Heart left ventricle (tissue), 16 donors: ENCODE results near the gene TPST2. TPM values are rescaled to one million over a fixed set of nuclear protein-coding genes. Genes with fewer than 3 reads are reported as not detected.

Experiments
- ATAC-seq, 4 donors: fragments of 200-7000 bp; cut with Tn5 transposase; one replicate each; pipeline ENCODE4 v1.9.1; 2020 to 2022; ENCODE audit warnings: moderate library complexity in 4 of 4, mild to moderate bottlenecking in 3 of 4, moderate number of reproducible peaks in 1 of 4
- DNase-seq, 5 donors: peaks; one replicate each; pipeline ENCODE4 v3.0.0-alpha.2; 2020
- H3K27ac ChIP-seq, 12 donors: fragments of 200-600 bp; sonication (generic) in 4 of 12; one replicate each; pipeline versions ENCODE4 v1.5.0 to v1.8.0; 2016 to 2022; ENCODE audit warnings: mild to moderate bottlenecking in 2 of 12
- H3K27me3 ChIP-seq, 9 donors: fragments of 200-600 bp; sonication (generic) in 2 of 9; one replicate each; pipeline versions ENCODE4 v1.5.1 to v1.8.0; 2016 to 2022; ENCODE audit warnings: mild to moderate bottlenecking in 3 of 9
- H3K36me3 ChIP-seq, 9 donors: fragments of 200-600 bp; sonication (generic) in 2 of 9; one replicate each; pipeline versions ENCODE4 v1.5.0 to v1.8.0; 2018 to 2022; ENCODE audit warnings: mild to moderate bottlenecking in 2 of 9
- H3K4me1 ChIP-seq, 12 donors: fragments of 200-600 bp; sonication (generic) in 4 of 12; one replicate each; pipeline versions ENCODE4 v1.5.0 to v1.8.0; 2016 to 2022; ENCODE audit warnings: mild to moderate bottlenecking in 3 of 12
- H3K4me3 ChIP-seq, 12 donors: fragments of 200-600 bp; sonication (generic) in 4 of 12; one replicate each; pipeline versions ENCODE4 v1.5.0 to v1.8.0; 2017 to 2022; ENCODE audit warnings: mild to moderate bottlenecking in 9 of 12, moderate library complexity in 4 of 12
- H3K9me3 ChIP-seq, 12 donors: fragments of 200-600 bp; sonication (generic) in 4 of 12; one replicate each; pipeline versions ENCODE4 v1.5.0 to v1.8.0; 2016 to 2022; ENCODE audit warnings: mild to moderate bottlenecking in 1 of 12
- POLR2A ChIP-seq, 2 donors: fragments of 450-650 bp; IDR thresholded peaks; one replicate each; pipeline ENCODE4 v1.6.1; 2017; ENCODE audit warnings: antibody characterized with exemption in 2 of 2, mild to moderate bottlenecking in 2 of 2, moderate library complexity in 2 of 2
- WGBS, 4 donors: extraction: QIAGEN DNeasy Blood & Tissue Kit in 2 of 4; methylation state at CpG; one replicate each; pipeline versions ENCODE4 v1.1.5 to v1.1.7; 2013 to 2018; 5-methylcytosine and 5-hydroxymethylcytosine counted together
- intact Hi-C, 10 donors: fragments of 100-400 bp; cut with DNase I; formaldehyde crosslinking; loops; one replicate each; pipeline versions ENCODE4 v1.11.1 to v1.14.2; 2022
- polyA plus RNA-seq, 2 donors: library from polyadenylated mRNA; stranded (reverse); fragments of 200-250 nt; gene quantifications; one replicate each; pipeline ENCODE4 v1.2.3, GENCODE V29; 2013
- total RNA-seq, 9 donors: library from RNA; depleted of rRNA in 2 of 9; stranded (reverse); fragments of >200 nt in 2 of 9; fragmentation: NEBNext Ultra II Directional in 3 of 9; extraction: Animal tissue kit (Norgen Biotek cat#: 25700) in 3 of 9; gene quantifications; one replicate each; pipeline versions ENCODE4 v1.1.0 to v1.2.4, GENCODE V29; 2016 to 2023
- TF ChIP-seq, protein P1 (sequence below), 12 donors: fragments of 200-600 bp; sonication (generic) in 4 of 12; IDR thresholded peaks; one replicate each; pipeline versions ENCODE4 v1.5.0 to v1.8.0; 2018 to 2022; ENCODE audit warnings: antibody characterized with exemption in 12 of 12, mild to moderate bottlenecking in 5 of 12
- donor health status: ischemic (EF 13 %, LVEDD 7.1; RV severe dilation, severe dysfunction).
- donor health status: healthy with polysubstance abuse.
- donor health status: DM: no; HTN: yes; CAD: no.
- donor health status: DM: no; HTN: no; CAD: no.
- donor health status: ischemic (EF 25% LVEDD 6.9; RV normal size, moderate dysfunction).
- donor health status: ischemic (EF 25% LVEDD 5.7; RV mildly dilated, moderate dysfunction).
- donor health status: healthy.
- donor health status: DM: yes; HTN: yes; CAD: no.
- donor health status: ischemic (EF 35%, LVEDD 5.7; RV mildly dilated, moderate dysfunction).
- donor health status: nonischemic (EF 11% LVEDD 7.7; RV severe dilation, severe dysfunction).
- donor health status: DM: yes; HTN: yes; CAD: no.
- donor health status: PGD.
- donor health status: ischemic (EF 29% LVEDD 5.4; RV normal size, mild dysfunction).
- donor health status: nonischemic (EF 23%, LVEDD 6.1; RV moderate dilation, normal function).

TPST2 gene
- total and polyA plus RNA-seq, 11 donors: 12.1 to 103 (median 25.2) TPM

- Histone ChIP-seq H3K27ac (no peak overlapping the region), H3K4me1 (peaks cover 0 to 18% (median 0%) of the 10 kb centered on the region in 12 donors), H3K36me3 (no peaks in the 10 kb centered on the region), H3K9me3 (no peaks in the 10 kb centered on the region), H3K27me3 (peaks cover 0 to 12% (median 2%) of the 10 kb centered on the region in 9 donors), H3K4me3 (no peak overlapping the region)
- intact Hi-C loops: no loop called here
- ATAC-seq (no peak), DNase-seq (no peak)
- TF ChIP-seq POLR2A (IDR thresholded peaks at IDR 0.05): no peak
- TF ChIP-seq, protein P1, sequence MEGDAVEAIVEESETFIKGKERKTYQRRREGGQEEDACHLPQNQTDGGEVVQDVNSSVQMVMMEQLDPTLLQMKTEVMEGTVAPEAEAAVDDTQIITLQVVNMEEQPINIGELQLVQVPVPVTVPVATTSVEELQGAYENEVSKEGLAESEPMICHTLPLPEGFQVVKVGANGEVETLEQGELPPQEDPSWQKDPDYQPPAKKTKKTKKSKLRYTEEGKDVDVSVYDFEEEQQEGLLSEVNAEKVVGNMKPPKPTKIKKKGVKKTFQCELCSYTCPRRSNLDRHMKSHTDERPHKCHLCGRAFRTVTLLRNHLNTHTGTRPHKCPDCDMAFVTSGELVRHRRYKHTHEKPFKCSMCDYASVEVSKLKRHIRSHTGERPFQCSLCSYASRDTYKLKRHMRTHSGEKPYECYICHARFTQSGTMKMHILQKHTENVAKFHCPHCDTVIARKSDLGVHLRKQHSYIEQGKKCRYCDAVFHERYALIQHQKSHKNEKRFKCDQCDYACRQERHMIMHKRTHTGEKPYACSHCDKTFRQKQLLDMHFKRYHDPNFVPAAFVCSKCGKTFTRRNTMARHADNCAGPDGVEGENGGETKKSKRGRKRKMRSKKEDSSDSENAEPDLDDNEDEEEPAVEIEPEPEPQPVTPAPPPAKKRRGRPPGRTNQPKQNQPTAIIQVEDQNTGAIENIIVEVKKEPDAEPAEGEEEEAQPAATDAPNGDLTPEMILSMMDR (IDR thresholded peaks at IDR 0.05): no peak
- 71 to 89% (median 81%) methylated on average over 2 of the region's 2 CpGs for WGBS, 4 donors
Measured at GRCh38 chr22:26610996-26611395, 21.1 kb upstream of the TPST2 start.

DNA sequence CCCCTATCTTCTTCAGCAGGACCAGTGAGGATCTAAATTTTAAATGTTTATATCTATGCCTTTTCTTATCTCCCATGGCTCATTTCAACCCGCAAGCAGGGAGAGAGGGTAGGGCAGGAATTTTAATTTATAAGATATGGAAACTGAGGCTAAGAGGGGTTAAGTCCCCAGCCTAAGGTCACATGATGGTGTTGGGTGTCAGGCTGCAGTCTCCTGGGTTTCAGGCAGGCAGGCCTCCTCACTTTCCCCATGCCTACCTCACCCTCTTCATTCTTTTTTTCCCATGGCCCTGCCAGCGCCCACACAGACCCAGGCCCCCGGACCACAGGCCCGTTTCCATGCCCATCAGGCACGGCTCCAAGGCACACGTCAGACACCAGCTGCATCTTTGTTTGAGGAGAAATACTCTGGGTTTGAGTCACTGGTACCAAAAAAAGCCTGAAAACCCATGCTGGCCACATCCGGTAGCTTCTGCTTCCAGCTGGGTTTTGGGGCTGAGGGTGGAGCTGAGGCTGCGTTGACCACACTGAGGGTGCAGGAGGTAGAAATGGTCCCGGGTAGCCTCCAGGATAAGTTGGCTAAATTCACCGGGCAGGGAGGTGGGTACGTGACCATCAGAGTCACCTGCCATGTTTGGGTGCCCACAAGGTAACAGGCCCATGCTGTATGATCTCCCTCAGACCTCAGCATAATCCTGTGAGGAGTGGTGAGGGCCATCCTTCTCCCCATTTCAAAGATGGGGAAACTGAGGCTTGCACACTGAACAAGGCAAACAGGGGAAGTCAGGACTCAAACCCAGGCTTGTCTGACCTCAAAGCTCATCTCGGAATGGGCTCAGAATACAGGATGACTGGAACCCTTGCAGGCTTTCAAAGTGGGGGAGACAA is 20.4 kb upstream of the TPST2 start:
- ATAC-seq: peak in 2 of 4 donors; percentile 54 to 68
- Histone ChIP-seq H3K27ac (no peak overlapping the region), H3K4me1 (peaks cover 0 to 15% (median 0%) of the 10 kb centered on the region in 12 donors), H3K36me3 (no peaks in the 10 kb centered on the region), H3K27me3 (peaks cover 0 to 12% (median 2%) of the 10 kb centered on the region in 9 donors), H3K9me3 (no peaks in the 10 kb centered on the region), H3K4me3 (no peak overlapping the region)
- TF ChIP-seq, protein P1 (IDR thresholded peaks at IDR 0.05): no peak
- no peak for TF ChIP-seq POLR2A (IDR thresholded peaks at IDR 0.05)
- WGBS, 4 donors: 65 to 79% (median 77%) methylated on average over 11 to 12 of the region's 12 CpGs
- DNase-seq: peak in 3 of 5 donors; percentile 37 to 49 (median 47)
- intact Hi-C loops: no loop called here

GRCh38 chr22:26609287-26609686 is 19.4 kb upstream of the TPST2 start:
- no peak for TF ChIP-seq POLR2A (IDR thresholded peaks at IDR 0.05)
- TF ChIP-seq, protein P1 (IDR thresholded peaks at IDR 0.05): no peak

GRCh38 chr22:26608129-26608528 is 18.2 kb upstream of the TPST2 start:
- no peaks in the 10 kb centered on the region for H3K27me3 ChIP-seq
- no peak overlapping the region for H3K27ac ChIP-seq
- 28 to 37% (median 32%) methylated on average over 2 of the region's 2 CpGs for WGBS, 4 donors
- no peak for TF ChIP-seq POLR2A (IDR thresholded peaks at IDR 0.05)
- TF ChIP-seq, protein P1 (IDR thresholded peaks at IDR 0.05): no peak
- intact Hi-C loops: no loop called here
- DNase-seq (no peak), ATAC-seq (no peak)
- H3K4me3 ChIP-seq: no peak overlapping the region
- H3K9me3 ChIP-seq: no peaks in the 10 kb centered on the region
- H3K4me1 ChIP-seq: peaks cover 0 to 15% (median 0%) of the 10 kb centered on the region in 12 donors
- H3K36me3 ChIP-seq: no peaks in the 10 kb centered on the region

More at GRCh38 chr22:26609287-26609686, 19.4 kb upstream of the TPST2 start:
- no peak overlapping the region for H3K4me3 ChIP-seq
- no peak for DNase-seq
- H3K9me3 ChIP-seq: no peaks in the 10 kb centered on the region
- H3K27ac ChIP-seq: no peak overlapping the region
- no peaks in the 10 kb centered on the region for H3K36me3 ChIP-seq
- ATAC-seq: no peak
- WGBS, 4 donors: 85 to 95% (median 87%) methylated on average over 2 of the region's 2 CpGs
- peaks cover 0 to 3% (median 0%) of the 10 kb centered on the region in 9 donors for H3K27me3 ChIP-seq
- H3K4me1 ChIP-seq: peaks cover 0 to 15% (median 0%) of the 10 kb centered on the region in 12 donors
- intact Hi-C loops: no loop called here
